SK-N-SH (cell line): ENCODE measurements around the gene PIN1. TPM values are rescaled to one million over a fixed set of nuclear protein-coding genes. Genes with fewer than 3 reads are reported as not detected.

Source experiments
- CTCF ChIA-PET: fragments of 300-600, 350-600 bp; formaldehyde crosslinking; extraction: SDS; loops from one replicate; lab custom pipeline; 2021; lab: Yijun Ruan, JAX
- POLR2A ChIA-PET: fragments of 350-600 bp; sonication (Branson Sonifier 250); formaldehyde crosslinking; extraction: SDS; loops from one replicate; lab custom pipeline; 2020; ENCODE audit warnings: antibody characterized with exemption, inconsistent platforms; lab: Yijun Ruan, JAX
- DNase-seq: peaks from one replicate; pipeline ENCODE4 v3.0.0; 2012
- H2AFZ ChIP-seq: fragments of 200-600 bp; sonication (generic); 2 replicates; pipeline ENCODE4 v1.8.1; 2016; ENCODE audit warnings: antibody characterized with exemption, mild to moderate bottlenecking, low read depth
- H3F3A ChIP-seq: fragments of 200-600 bp; sonication (generic); replicated peaks from 2 replicates; pipeline ENCODE3; 2016; ENCODE audit warnings: antibody characterized with exemption, mild to moderate bottlenecking; ENCODE audit not compliant: insufficient read depth
- H3K27ac ChIP-seq, 2 experiments: fragments of 200-500 bp in 1 of 2; fragments of 200-600 bp in 1 of 2; sonication (Bioruptor generic) in 1 of 2; sonication (generic), shearing (Covaris generic) in 1 of 2; 2 replicates each; pipeline versions ENCODE4 v1.5.1 to v1.6.1; 2014 to 2016; ENCODE audit warnings: low read depth in 2 of 2, inconsistent platforms in 1 of 2, low read length in 1 of 2, mild to moderate bottlenecking in 1 of 2, mixed read lengths in 1 of 2
- H3K27me3 ChIP-seq: fragments of 200-600 bp; sonication (generic), shearing (Covaris generic); 2 replicates; pipeline ENCODE4 v1.6.1; 2016; ENCODE audit warnings: mixed run types; ENCODE audit not compliant: insufficient read depth
- H3K36me3 ChIP-seq, 2 experiments: fragments of 200-500 bp in 1 of 2; fragments of 200-600 bp in 1 of 2; sonication (Bioruptor generic) in 1 of 2; sonication (generic) in 1 of 2; replicated peaks in 1 of 2; 2 replicates each; pipeline versions ENCODE3 to v1.5.1; 2014 to 2016; ENCODE audit warnings: low read length in 1 of 2, mild to moderate bottlenecking in 1 of 2; ENCODE audit not compliant: insufficient read depth in 2 of 2, control insufficient read depth in 1 of 2
- H3K4me1 ChIP-seq, 2 experiments: fragments of 200-500 bp in 1 of 2; fragments of 200-600 bp in 1 of 2; sonication (Bioruptor generic) in 1 of 2; sonication (generic), shearing (Covaris generic) in 1 of 2; 2 replicates each; pipeline versions ENCODE4 v1.5.1 to v1.6.1; 2014 to 2016; ENCODE audit warnings: low read depth in 1 of 2, low read length in 1 of 2, mixed run types in 1 of 2; ENCODE audit not compliant: insufficient read depth in 2 of 2, control insufficient read depth in 1 of 2
- H3K4me2 ChIP-seq: fragments of 200-600 bp; sonication (generic), shearing (Covaris generic); 2 replicates; pipeline ENCODE4 v1.6.1; 2017; ENCODE audit warnings: mixed run types
- H3K4me3 ChIP-seq, 2 experiments: fragments of 200-500 bp in 1 of 2; fragments of 200-600 bp in 1 of 2; sonication (Bioruptor generic) in 1 of 2; sonication (generic), shearing (Covaris generic) in 1 of 2; 2 replicates each; pipeline versions ENCODE4 v1.5.1 to v1.8.1; 2014 to 2016; ENCODE audit warnings: low read depth in 2 of 2, inconsistent platforms in 1 of 2, low read length in 1 of 2, mild to moderate bottlenecking in 1 of 2, mixed read lengths in 1 of 2, moderate library complexity in 1 of 2
- H3K79me2 ChIP-seq: fragments of 200-600 bp; sonication (generic); 2 replicates; pipeline ENCODE4 v1.8.1; 2017; ENCODE audit warnings: mild to moderate bottlenecking; ENCODE audit not compliant: insufficient read depth
- H3K9ac ChIP-seq: fragments of 200-600 bp; sonication (generic); 2 replicates; pipeline ENCODE4 v1.6.1; 2017; ENCODE audit warnings: mixed run types
- H3K9me2 ChIP-seq: fragments of 200-600 bp; sonication (generic); 2 replicates; pipeline ENCODE4 v1.6.1; 2017; ENCODE audit warnings: mixed run types
- H3K9me3 ChIP-seq: fragments of 200-600 bp; sonication (generic); 2 replicates; pipeline ENCODE4 v1.6.1; 2017; ENCODE audit warnings: mixed run types, mild to moderate bottlenecking, moderate library complexity
- H4K20me1 ChIP-seq: fragments of 200-600 bp; sonication (generic); 2 replicates; pipeline ENCODE4 v1.6.1; 2017; ENCODE audit warnings: mild to moderate bottlenecking, mixed run types; ENCODE audit not compliant: insufficient read depth
- ELF1 ChIP-seq: IDR thresholded peaks from 2 replicates; pipeline ENCODE4 v1.4.0; 2012
- EZH2phosphoT487 ChIP-seq: fragments of 200-600 bp; sonication (generic); IDR thresholded peaks from 2 replicates; pipeline ENCODE4 v1.6.1; 2017; ENCODE audit warnings: low read depth, mixed run types, mild to moderate bottlenecking, antibody characterized with exemption, moderate library complexity, borderline replicate concordance
- GATA2 ChIP-seq: sonication (generic); formaldehyde crosslinking; IDR thresholded peaks from 2 replicates; pipeline ENCODE4 v1.5.0; 2020; ENCODE audit warnings: mild to moderate bottlenecking, missing genetic modification reagents
- JUND ChIP-seq: IDR thresholded peaks from 2 replicates; pipeline ENCODE4 v1.4.0; 2012
- MXI1 ChIP-seq: IDR thresholded peaks from 2 replicates; pipeline ENCODE4 v1.6.1; 2012; ENCODE audit warnings: mild to moderate bottlenecking, low read depth, low read length, improper control_type of control experiment
- NRF1 ChIP-seq: IDR thresholded peaks from 2 replicates; pipeline ENCODE4 v1.6.1; 2012; ENCODE audit warnings: low read depth, mild to moderate bottlenecking, low read length
- PBX3 ChIP-seq: IDR thresholded peaks from 2 replicates; pipeline ENCODE4; 2012
- REST ChIP-seq: IDR thresholded peaks from 2 replicates; pipeline ENCODE4 v1.6.1; 2012; ENCODE audit warnings: mild to moderate bottlenecking, low read depth, low read length, moderate library complexity
- RXRA ChIP-seq: IDR thresholded peaks from 2 replicates; pipeline ENCODE4 v1.4.0; 2012; ENCODE audit warnings: low read depth, mild to moderate bottlenecking, borderline replicate concordance
- SMC3 ChIP-seq: IDR thresholded peaks from 2 replicates; pipeline ENCODE4 v1.6.1; 2012; ENCODE audit warnings: low read depth, low read length, improper control_type of control experiment
- TAF1 ChIP-seq: IDR thresholded peaks from 2 replicates; pipeline ENCODE4 v1.6.1; 2012; ENCODE audit warnings: low read depth, mild to moderate bottlenecking, low read length, moderate library complexity, borderline replicate concordance
- TCF12 ChIP-seq: IDR thresholded peaks from 2 replicates; pipeline ENCODE4 v1.4.0; 2012
- YY1 ChIP-seq: IDR thresholded peaks from 2 replicates; pipeline ENCODE4 v1.4.0; 2012; ENCODE audit warnings: low read depth, mild to moderate bottlenecking
- WGBS: methylation state at CpG from one replicate; pipeline ENCODE4 v1.1.6; 2017; ENCODE audit warnings: low lambda C conversion rate; 5-methylcytosine and 5-hydroxymethylcytosine counted together
- polyA plus RNA-seq, 3 experiments: library from polyadenylated mRNA; depleted of rRNA; stranded (reverse); fragments of >200 nt; gene quantifications; 2 replicates each; pipeline ENCODE4 v1.2.3, GENCODE V29; 2012
- TF ChIP-seq, protein P1 (sequence below): IDR thresholded peaks from 2 replicates; pipeline ENCODE4 v1.4.0; 2012; ENCODE audit warnings: low read depth, borderline replicate concordance
- TF ChIP-seq, protein P2 (sequence below): IDR thresholded peaks from 2 replicates; pipeline ENCODE4 v1.4.0; 2012; ENCODE audit warnings: low read depth, borderline replicate concordance

PIN1 gene
- polyA plus RNA-seq, 1 of the 3 experiments (the other 2 are of a cell fraction): 148 TPM

DNA sequence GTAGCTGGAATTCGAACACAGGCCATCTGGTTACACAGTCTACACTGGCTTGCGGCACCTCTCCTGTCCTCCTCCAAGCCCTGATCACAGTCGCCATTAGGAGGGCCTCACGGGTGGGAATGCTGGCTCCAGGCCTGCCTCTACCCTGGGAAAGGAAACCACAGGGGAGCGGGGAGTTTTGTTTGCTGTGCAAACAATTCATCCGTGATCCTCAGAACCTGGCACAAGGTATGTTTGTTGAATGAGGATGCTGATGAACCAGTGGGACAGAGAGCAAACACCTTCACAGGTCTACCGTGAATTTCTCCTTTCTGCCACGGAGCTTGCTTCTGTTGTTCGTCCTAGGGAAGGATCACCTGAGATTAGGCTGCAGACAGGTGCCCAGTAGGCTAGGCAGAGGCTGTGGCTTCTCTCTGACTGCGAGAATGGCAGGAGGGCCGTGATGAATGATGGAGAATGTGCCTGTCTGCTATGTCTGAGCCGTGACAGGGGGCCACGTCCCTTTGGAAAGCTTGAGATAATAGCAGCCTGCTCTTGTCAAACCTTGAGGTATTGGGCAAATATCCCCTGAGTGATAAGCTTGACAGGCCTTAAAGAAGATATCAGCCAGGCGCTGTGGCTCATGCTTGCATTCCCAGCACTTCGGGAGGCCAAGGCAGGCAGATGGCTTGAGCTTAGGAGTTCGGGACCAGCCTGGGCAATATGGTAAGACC, 36.7 kb downstream of the PIN1 start (continued):
- TF ChIP-seq, protein P1, sequence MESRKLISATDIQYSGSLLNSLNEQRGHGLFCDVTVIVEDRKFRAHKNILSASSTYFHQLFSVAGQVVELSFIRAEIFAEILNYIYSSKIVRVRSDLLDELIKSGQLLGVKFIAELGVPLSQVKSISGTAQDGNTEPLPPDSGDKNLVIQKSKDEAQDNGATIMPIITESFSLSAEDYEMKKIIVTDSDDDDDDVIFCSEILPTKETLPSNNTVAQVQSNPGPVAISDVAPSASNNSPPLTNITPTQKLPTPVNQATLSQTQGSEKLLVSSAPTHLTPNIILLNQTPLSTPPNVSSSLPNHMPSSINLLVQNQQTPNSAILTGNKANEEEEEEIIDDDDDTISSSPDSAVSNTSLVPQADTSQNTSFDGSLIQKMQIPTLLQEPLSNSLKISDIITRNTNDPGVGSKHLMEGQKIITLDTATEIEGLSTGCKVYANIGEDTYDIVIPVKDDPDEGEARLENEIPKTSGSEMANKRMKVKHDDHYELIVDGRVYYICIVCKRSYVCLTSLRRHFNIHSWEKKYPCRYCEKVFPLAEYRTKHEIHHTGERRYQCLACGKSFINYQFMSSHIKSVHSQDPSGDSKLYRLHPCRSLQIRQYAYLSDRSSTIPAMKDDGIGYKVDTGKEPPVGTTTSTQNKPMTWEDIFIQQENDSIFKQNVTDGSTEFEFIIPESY: no peak

DNA sequence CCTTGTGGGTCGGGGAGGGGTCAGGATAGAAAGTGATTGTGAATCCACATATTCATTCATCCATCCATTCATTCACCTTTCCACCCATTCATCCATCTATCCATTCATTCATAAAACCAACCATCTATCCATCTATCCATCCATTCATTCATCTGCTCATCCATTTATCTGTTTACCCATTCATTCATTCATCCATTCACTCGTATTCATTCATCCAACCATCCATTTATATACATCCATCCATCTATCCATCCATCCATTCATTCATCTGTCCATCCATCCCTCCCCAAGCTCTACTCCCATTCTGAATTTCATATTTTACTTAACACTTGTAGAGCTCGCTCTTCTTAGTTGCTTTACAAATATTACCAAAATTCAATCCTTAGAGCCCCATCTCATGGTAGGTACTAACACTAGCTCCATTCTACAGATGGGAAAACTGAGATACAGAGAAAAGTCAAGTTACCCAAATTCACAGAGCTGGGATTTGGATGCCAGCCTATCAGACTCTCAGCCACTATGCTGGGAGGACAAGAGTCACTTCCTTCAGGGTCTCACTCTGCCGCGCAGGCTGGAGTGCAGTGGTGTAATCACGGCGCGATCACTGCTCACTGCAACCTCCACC, 37.6 kb downstream of the PIN1 start:
- no peak for DNase-seq
- Histone ChIP-seq H3K4me3 (no peak overlapping the region), H3K4me2 (no peak overlapping the region), H3K79me2 (no peaks in the 10 kb centered on the region), H3K9ac (no peak overlapping the region), H2AFZ (no peak overlapping the region), H3K36me3 (no peaks in the 10 kb centered on the region), H3K9me2 (no peaks in the 10 kb centered on the region), H4K20me1 (no peaks in the 10 kb centered on the region), H3K27me3 (no peaks in the 10 kb centered on the region), H3K9me3 (no peaks in the 10 kb centered on the region), H3K27ac (no peak overlapping the region), H3K4me1 (no peaks in the 10 kb centered on the region), H3F3A (no peaks in the 10 kb centered on the region)
- CTCF ChIA-PET: interaction anchor here (1.0 kb wide), 1 partner anchor 9 kb away, joined by 3 read pairs; no protein-coding TSS in a partner anchor
- POLR2A ChIA-PET: no interaction called here
- 84% methylated on average over 8 of the region's 8 CpGs for WGBS
- no peak for TF ChIP-seq SMC3
- no peak for TF ChIP-seq PBX3
- TF ChIP-seq GATA2 (CRISPR knock-in tag): no peak
- no peak for TF ChIP-seq NRF1
- no peak for TF ChIP-seq YY1
- TF ChIP-seq, protein P2, sequence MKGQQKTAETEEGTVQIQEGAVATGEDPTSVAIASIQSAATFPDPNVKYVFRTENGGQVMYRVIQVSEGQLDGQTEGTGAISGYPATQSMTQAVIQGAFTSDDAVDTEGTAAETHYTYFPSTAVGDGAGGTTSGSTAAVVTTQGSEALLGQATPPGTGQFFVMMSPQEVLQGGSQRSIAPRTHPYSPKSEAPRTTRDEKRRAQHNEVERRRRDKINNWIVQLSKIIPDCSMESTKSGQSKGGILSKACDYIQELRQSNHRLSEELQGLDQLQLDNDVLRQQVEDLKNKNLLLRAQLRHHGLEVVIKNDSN: no peak

- Histone ChIP-seq H3K79me2 (no peaks in the 10 kb centered on the region), H3K4me2 (no peak overlapping the region), H3K27me3 (no peaks in the 10 kb centered on the region), H2AFZ (no peak overlapping the region), H3K36me3 (no peaks in the 10 kb centered on the region), H3K4me1 (no peaks in the 10 kb centered on the region), H3K4me3 (no peak overlapping the region), H4K20me1 (no peaks in the 10 kb centered on the region), H3K9ac (no peak overlapping the region), H3F3A (no peaks in the 10 kb centered on the region), H3K9me2 (no peaks in the 10 kb centered on the region), H3K27ac (no peak overlapping the region), H3K9me3 (no peaks in the 10 kb centered on the region)
- TF ChIP-seq JUND (no peak), TCF12 (no peak), ELF1 (no peak), REST (no peak), TAF1 (no peak), EZH2phosphoT487 (no peak), MXI1 (no peak), RXRA (no peak)
- DNase-seq: no peak
- ChIA-PET CTCF (interaction anchor here (1.3 to 1.9 kb wide), 3 partner anchors 10 to 91 kb away, joined by 3 to 4 read pairs (median 4); no protein-coding TSS in a partner anchor), POLR2A (no interaction called here)
- 80% methylated on average over 13 of the region's 13 CpGs for WGBS
These were observed 40.0 kb downstream of the PIN1 start for GRCh38 chr19:9875031-9875627.
